Osteoblast (primary cell): ENCODE results near the gene ARFIP2. TPM values are rescaled to one million over a fixed set of nuclear protein-coding genes. Genes with fewer than 3 reads are reported as not detected.

ENCODE experiments used
- DNase-seq: peaks from one replicate; pipeline ENCODE4 v3.0.0; 2011; ENCODE audit warnings: low spot score, mixed read lengths; ENCODE audit not compliant: insufficient read length; ENCODE audit errors: missing footprints
- H2AFZ ChIP-seq: 2 replicates; pipeline ENCODE4 v1.6.0; 2011; ENCODE audit warnings: mild to moderate bottlenecking, low read length
- H3K27ac ChIP-seq: 2 replicates; pipeline ENCODE4 v1.5.1; 2011; ENCODE audit warnings: mild to moderate bottlenecking, low read depth, low read length, moderate library complexity
- H3K27me3 ChIP-seq: 2 replicates; pipeline ENCODE4 v1.6.0; 2012; ENCODE audit warnings: mild to moderate bottlenecking, control low read depth, inconsistent platforms, low read length, moderate library complexity; ENCODE audit not compliant: insufficient read depth
- H3K36me3 ChIP-seq: 2 replicates; pipeline ENCODE4 v1.5.1; 2011; ENCODE audit warnings: mild to moderate bottlenecking, low read length, control low read depth, moderate library complexity; ENCODE audit not compliant: insufficient read depth
- H3K4me1 ChIP-seq: 2 replicates; pipeline ENCODE4 v1.5.1; 2011; ENCODE audit warnings: mild to moderate bottlenecking, low read length, control low read depth, moderate library complexity; ENCODE audit not compliant: insufficient read depth
- H3K4me2 ChIP-seq: 2 replicates; pipeline ENCODE4 v1.6.0; 2011; ENCODE audit warnings: mild to moderate bottlenecking, low read length; ENCODE audit not compliant: insufficient read depth
- H3K4me3 ChIP-seq: fragments of 200-600 bp; sonication (generic); 3 replicates; pipeline ENCODE4 v1.5.1; 2012; ENCODE audit warnings: mild to moderate bottlenecking, low read length, inconsistent platforms; ENCODE audit not compliant: insufficient read depth
- H3K79me2 ChIP-seq: 2 replicates; pipeline ENCODE4 v1.6.0; 2012; ENCODE audit warnings: mild to moderate bottlenecking, low read length, control low read depth, inconsistent platforms; ENCODE audit not compliant: insufficient read depth
- H3K9me3 ChIP-seq: 2 replicates; pipeline ENCODE4 v1.5.1; 2011; ENCODE audit warnings: low read depth, low read length, control low read depth
- H4K20me1 ChIP-seq: 2 replicates; pipeline ENCODE4 v1.6.0; 2012; ENCODE audit warnings: mild to moderate bottlenecking, low read length, control low read depth; ENCODE audit not compliant: insufficient read depth
- CTCF ChIP-seq: IDR thresholded peaks from 2 replicates; pipeline ENCODE4 v1.5.1; 2011; ENCODE audit warnings: mild to moderate bottlenecking, low read depth, low read length, moderate library complexity; ENCODE audit errors: extremely low read depth
- total RNA-seq: library from RNA; depleted of rRNA; stranded (reverse); fragments of >200 nt; gene quantifications from 2 replicates; pipeline ENCODE4 v1.2.3, GENCODE V29; 2012

The ARFIP2 gene
- total RNA-seq, 1 donor = 79.3 TPM

- Histone ChIP-seq H3K4me3 (no peak overlapping the region), H3K36me3 (peaks cover 20% of the 10 kb centered on the region), H2AFZ (no peak overlapping the region), H4K20me1 (no peaks in the 10 kb centered on the region), H3K4me1 (no peaks in the 10 kb centered on the region), H3K4me2 (no peak overlapping the region), H3K9me3 (no peaks in the 10 kb centered on the region), H3K27me3 (no peaks in the 10 kb centered on the region), H3K27ac (no peak overlapping the region), H3K79me2 (no peaks in the 10 kb centered on the region)
- DNase-seq = no peak
- TF ChIP-seq CTCF = no peak
Measured at GRCh38 chr11:6516865-6517264, 35.7 kb upstream of the ARFIP2 start.

- Histone ChIP-seq H3K27me3 (no peaks in the 10 kb centered on the region), H3K4me3 (no peak overlapping the region), H3K79me2 (no peaks in the 10 kb centered on the region), H2AFZ (no peak overlapping the region), H4K20me1 (no peaks in the 10 kb centered on the region), H3K9me3 (no peaks in the 10 kb centered on the region), H3K36me3 (no peaks in the 10 kb centered on the region), H3K27ac (peak overlapping the region; percentile 43), H3K4me2 (peak overlapping the region; percentile 54), H3K4me1 (peaks cover 14% of the 10 kb centered on the region)
- TF ChIP-seq CTCF = peak; percentile 74
- peak; percentile 79 for DNase-seq
Measured at GRCh38 chr11:6505577-6506240, 24.6 kb upstream of the ARFIP2 start.

- H3K79me2 ChIP-seq = no peaks in the 10 kb centered on the region
- no peak overlapping the region for H3K4me2 ChIP-seq
- H3K4me3 ChIP-seq = no peak overlapping the region
- no peak for DNase-seq
- no peaks in the 10 kb centered on the region for H3K27me3 ChIP-seq
- H2AFZ ChIP-seq = no peak overlapping the region
- H3K36me3 ChIP-seq = no peaks in the 10 kb centered on the region
- H4K20me1 ChIP-seq = no peaks in the 10 kb centered on the region
- no peak for TF ChIP-seq CTCF
- H3K4me1 ChIP-seq = peaks cover 19% of the 10 kb centered on the region
- no peaks in the 10 kb centered on the region for H3K9me3 ChIP-seq
- no peak overlapping the region for H3K27ac ChIP-seq
Measured at GRCh38 chr11:6504166-6504565, 23.0 kb upstream of the ARFIP2 start.

- Histone ChIP-seq H3K79me2 (no peaks in the 10 kb centered on the region), H2AFZ (no peak overlapping the region), H3K4me2 (no peak overlapping the region), H3K36me3 (no peaks in the 10 kb centered on the region), H3K9me3 (no peaks in the 10 kb centered on the region), H3K4me3 (no peak overlapping the region), H4K20me1 (peaks cover 3% of the 10 kb centered on the region), H3K27me3 (no peaks in the 10 kb centered on the region), H3K27ac (no peak overlapping the region), H3K4me1 (peaks cover 37% of the 10 kb centered on the region)
- DNase-seq = no peak
- no peak for TF ChIP-seq CTCF
Measured at GRCh38 chr11:6502382-6502781, 21.3 kb upstream of the ARFIP2 start.
